Measurements from ENCODE around the gene SULT1B1.
"Not testable (repeated sequence)": the region's sequence is repeated elsewhere in the genome, so short reads cannot be mapped to it uniquely, and the experiment has no call there.

The SULT1B1 gene

DNA sequence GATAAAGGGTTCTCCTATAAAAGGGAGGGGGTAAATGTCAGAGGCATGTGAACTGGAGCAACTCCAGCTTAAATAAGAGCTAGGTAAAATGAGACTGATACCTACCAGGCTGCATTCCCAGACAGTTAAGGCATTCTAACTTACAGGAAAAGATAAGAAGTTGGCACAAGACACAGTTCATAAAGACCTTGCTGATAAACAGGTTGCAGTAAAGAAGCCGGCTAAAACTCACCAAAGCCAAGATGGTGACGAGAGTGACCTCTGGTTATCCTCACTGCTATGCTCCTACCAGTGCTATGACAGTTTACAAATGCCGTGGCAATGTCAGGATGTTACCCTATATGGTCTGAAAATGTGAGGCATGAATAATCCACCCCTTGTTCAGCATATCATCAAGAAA lies 13.1 kb upstream of the SULT1B1 start:
- DNase-seq (ENCODE audit: low read depth): no peak
- in situ Hi-C loops (cut with HindIII; ENCODE audit: low sequenced_read_pairs): no loop called here
- TF ChIP-seq, protein P1, sequence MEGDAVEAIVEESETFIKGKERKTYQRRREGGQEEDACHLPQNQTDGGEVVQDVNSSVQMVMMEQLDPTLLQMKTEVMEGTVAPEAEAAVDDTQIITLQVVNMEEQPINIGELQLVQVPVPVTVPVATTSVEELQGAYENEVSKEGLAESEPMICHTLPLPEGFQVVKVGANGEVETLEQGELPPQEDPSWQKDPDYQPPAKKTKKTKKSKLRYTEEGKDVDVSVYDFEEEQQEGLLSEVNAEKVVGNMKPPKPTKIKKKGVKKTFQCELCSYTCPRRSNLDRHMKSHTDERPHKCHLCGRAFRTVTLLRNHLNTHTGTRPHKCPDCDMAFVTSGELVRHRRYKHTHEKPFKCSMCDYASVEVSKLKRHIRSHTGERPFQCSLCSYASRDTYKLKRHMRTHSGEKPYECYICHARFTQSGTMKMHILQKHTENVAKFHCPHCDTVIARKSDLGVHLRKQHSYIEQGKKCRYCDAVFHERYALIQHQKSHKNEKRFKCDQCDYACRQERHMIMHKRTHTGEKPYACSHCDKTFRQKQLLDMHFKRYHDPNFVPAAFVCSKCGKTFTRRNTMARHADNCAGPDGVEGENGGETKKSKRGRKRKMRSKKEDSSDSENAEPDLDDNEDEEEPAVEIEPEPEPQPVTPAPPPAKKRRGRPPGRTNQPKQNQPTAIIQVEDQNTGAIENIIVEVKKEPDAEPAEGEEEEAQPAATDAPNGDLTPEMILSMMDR (IDR thresholded peaks at IDR 0.05; ENCODE audit: low read depth, low read length, missing control alignments): no peak
- no peak overlapping the region for H3K4me3 ChIP-seq (ENCODE audit: low read depth, low read length)

DNA sequence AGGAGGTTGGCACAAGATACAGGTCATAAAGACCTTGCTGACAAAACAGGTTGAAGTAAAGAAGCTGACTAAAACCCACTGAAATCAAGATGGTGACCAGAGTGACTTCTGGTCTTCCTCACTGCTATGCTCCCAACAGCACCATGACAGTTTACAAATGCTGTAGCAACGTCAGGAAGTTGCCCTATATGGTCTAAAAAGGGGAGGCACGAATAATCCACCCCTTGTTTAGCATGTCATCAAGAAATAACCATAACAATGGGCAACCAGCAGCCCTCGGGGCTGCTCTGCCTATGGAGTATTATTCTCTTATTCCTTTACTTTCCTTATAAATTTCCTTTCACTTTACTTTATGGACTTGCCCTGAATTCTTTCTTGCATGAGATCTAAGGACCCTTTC lies 8.1 kb upstream of the SULT1B1 start:
- H3K4me3 ChIP-seq (ENCODE audit: low read depth, low read length); in situ Hi-C loops (cut with HindIII; ENCODE audit: low sequenced_read_pairs); DNase-seq (ENCODE audit: low read depth): not testable (repeated sequence)

DNA sequence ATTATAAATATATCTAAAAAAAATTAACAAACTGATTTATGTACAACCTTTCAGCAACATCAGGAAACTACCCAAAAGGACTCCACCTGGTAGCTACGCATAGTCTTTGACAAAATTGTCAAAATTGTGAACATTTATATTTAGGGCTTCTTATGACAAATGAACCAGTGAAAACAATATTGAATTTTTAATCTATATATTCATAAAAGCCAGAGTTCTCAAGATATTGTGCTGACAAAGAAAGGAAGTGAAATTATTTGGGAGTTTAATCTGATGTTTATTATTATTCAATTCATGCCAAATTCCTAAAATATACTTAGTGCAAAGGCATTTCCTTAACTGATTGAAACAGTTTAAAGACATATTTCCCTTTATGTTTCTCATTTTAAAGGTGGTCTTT lies 5.3 kb upstream of the SULT1B1 start:
- H3K4me3 ChIP-seq (ENCODE audit: low read depth, low read length): no peak overlapping the region
- in situ Hi-C loops (cut with HindIII; ENCODE audit: low sequenced_read_pairs): no loop called here
- TF ChIP-seq, protein P1 (IDR thresholded peaks at IDR 0.05; ENCODE audit: low read depth, low read length, missing control alignments): no peak
- no peak for DNase-seq (ENCODE audit: low read depth)

DNA sequence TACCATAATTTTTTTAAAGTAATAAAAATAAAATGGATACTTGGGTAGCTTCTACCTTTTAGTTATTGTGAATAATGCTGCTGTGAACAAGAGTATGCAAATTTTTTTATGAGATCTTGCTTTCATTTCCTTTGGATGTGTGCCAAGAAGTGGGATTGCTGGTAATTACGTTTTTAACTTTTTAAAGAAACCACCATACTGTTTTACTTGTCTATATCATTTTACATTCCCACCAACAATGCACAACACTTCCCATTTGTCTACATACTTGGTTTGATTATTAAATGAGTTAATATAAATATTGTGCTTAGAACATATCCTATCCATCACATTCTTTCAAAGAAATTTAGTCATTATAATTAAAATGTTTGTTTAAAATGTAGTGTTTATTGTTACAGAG lies 3.9 kb upstream of the SULT1B1 start:
- in situ Hi-C loops (cut with HindIII; ENCODE audit: low sequenced_read_pairs): no loop called here
- TF ChIP-seq, protein P1 (IDR thresholded peaks at IDR 0.05; ENCODE audit: low read depth, low read length, missing control alignments): no peak
- DNase-seq (ENCODE audit: low read depth): no peak
- no peak overlapping the region for H3K4me3 ChIP-seq (ENCODE audit: low read depth, low read length)

DNA sequence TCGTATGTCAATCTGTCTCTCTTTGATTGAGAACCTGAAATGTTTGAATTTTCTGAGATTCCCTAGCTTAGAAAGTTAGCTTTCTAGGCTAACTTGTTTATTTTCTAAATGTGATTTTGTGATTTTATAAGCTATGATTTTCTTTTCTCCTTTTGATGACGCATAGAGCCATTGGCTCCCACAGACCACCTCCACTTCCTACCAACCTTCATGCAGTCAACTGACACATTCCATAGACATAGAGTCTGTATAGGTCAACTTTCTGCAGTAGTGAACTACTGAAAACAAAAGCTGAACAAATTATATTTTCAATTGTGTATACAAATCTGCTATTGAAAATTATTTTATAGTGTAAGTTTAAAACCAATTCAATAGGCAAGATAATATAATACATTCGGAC lies 2.8 kb upstream of the SULT1B1 start:
- TF ChIP-seq, protein P1 (IDR thresholded peaks at IDR 0.05; ENCODE audit: low read depth, low read length, missing control alignments): no peak
- no peak for DNase-seq (ENCODE audit: low read depth)
- no peak overlapping the region for H3K4me3 ChIP-seq (ENCODE audit: low read depth, low read length)
- in situ Hi-C loops (cut with HindIII; ENCODE audit: low sequenced_read_pairs): no loop called here

DNA sequence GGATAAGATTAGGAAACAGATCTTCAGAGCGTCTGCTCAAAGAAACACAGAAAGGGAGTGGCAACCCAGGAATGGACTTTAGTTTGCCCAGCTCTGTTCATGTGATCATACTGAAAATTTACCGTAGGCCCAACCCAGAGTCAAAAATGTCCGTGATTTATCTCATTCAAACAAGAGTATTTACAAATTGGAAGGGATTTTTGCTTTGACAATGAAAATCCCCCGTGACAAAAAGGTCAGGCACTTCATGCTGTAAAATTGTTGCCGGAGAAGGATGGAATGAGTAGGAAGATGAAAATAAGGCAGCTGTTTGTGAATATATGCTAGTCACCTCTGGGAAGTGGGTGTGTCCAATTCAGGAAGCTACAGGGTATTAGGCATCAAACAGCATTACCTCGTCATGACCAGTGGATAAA lies 1.2 kb downstream of the SULT1B1 start:
- TF ChIP-seq, protein P1 (IDR thresholded peaks at IDR 0.05; ENCODE audit: low read depth, low read length, missing control alignments): no peak
- DNase-seq (ENCODE audit: low read depth): no peak
- in situ Hi-C loops (cut with HindIII; ENCODE audit: low sequenced_read_pairs): no loop called here
- no peak overlapping the region for H3K4me3 ChIP-seq (ENCODE audit: low read depth, low read length)

DNA sequence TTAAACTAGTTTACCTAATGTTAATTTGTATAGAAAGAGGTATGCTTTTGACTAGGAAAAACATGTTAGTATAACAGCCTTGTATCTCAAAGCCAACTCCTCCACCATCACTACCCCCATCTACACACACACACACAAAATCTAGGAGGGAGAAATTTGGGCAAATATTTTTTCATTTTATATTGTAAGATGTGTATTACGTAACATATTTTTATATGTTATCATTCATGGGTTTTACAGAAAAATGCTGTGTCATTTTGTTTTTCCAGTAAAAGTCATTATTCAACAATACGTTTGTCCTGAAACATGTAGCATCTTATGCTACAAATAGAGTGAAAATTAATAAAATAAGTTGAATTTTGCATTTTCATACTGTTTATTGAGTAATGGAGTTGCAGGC lies 3.0 kb downstream of the SULT1B1 start:
- no peak overlapping the region for H3K4me3 ChIP-seq (ENCODE audit: low read depth, low read length)
- in situ Hi-C loops (cut with HindIII; ENCODE audit: low sequenced_read_pairs): no loop called here
- TF ChIP-seq, protein P1 (IDR thresholded peaks at IDR 0.05; ENCODE audit: low read depth, low read length, missing control alignments): no peak

More for the DNA sequence above, 3.0 kb downstream of the SULT1B1 start:
- no peak for DNase-seq (ENCODE audit: low read depth)

All from astrocyte of the cerebellum (primary cell).